ENCODE results near the gene CAPN10.

DNA sequence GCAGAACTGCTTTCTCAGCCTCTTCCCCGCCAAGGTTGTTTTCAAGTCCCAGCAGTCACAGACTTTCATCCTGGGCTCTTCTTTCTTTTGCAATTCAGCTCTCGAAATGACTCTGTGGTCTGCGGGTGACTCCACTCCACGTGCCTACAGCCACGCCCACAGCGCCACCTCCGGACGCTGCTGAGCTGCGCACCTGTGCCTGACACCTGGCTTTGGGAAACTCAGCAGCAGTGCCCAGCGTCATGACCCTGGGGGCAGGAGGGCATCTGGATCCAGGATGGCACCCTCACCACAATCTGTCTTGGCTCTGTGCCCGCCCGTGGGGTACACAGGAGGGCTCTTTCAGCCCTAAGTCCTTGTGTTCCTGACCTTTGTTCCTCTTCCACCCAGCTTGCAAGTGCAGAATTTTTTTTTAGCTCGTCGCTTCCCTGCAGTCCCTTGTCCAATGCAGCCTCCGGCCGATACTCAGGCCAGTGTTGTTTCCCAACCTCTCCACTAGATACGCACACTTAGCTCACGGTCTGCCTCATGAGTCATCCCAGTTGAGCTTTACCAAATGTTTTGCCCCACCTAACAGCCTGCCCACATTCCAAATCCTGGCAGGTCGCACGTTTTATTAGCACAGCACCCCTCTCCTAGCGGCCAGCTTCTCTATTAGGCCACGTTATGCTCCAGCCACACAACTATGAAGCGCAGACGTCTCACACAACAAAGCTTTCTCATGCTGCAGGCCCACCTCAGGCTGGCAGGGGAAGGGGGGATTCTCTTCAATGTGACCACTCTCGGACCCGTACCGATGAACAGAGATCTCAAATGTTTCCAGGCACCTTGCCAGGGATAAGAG lies 6.5 kb upstream of the CAPN10 start:
- TF ChIP-seq POLR2A (IDR thresholded peaks at IDR 0.05; ENCODE audit: low read depth, low read length), result 0 out of 2 replicates have a peak, but pooled peaks have one; percentile 15
- no peak for TF ChIP-seq TAF1 (IDR thresholded peaks at IDR 0.05; ENCODE audit: borderline replicate concordance, low read depth, low read length)

All from GM12892 (cell line).